Body of pancreas (tissue), 4 donors: ENCODE measurements around the gene PMM2.

Source experiments
- POLR2A ChIP-seq, 3 donors: fragments of 450-650 bp; IDR thresholded peaks; one replicate each; pipeline ENCODE4 v1.6.1; 2016; ENCODE audit warnings: antibody characterized with exemption in 3 of 3, mild to moderate bottlenecking in 2 of 3
- TF ChIP-seq, protein P1 (sequence below), 7 experiments: fragments of 450-650 bp in 4 of 7; fragments of 200-600 bp in 3 of 7; sonication (generic) in 3 of 7; IDR thresholded peaks; one replicate each; pipeline ENCODE4 v1.5.1; 2016 to 2019; ENCODE audit warnings: antibody characterized with exemption in 7 of 7

- TF ChIP-seq, protein P1, sequence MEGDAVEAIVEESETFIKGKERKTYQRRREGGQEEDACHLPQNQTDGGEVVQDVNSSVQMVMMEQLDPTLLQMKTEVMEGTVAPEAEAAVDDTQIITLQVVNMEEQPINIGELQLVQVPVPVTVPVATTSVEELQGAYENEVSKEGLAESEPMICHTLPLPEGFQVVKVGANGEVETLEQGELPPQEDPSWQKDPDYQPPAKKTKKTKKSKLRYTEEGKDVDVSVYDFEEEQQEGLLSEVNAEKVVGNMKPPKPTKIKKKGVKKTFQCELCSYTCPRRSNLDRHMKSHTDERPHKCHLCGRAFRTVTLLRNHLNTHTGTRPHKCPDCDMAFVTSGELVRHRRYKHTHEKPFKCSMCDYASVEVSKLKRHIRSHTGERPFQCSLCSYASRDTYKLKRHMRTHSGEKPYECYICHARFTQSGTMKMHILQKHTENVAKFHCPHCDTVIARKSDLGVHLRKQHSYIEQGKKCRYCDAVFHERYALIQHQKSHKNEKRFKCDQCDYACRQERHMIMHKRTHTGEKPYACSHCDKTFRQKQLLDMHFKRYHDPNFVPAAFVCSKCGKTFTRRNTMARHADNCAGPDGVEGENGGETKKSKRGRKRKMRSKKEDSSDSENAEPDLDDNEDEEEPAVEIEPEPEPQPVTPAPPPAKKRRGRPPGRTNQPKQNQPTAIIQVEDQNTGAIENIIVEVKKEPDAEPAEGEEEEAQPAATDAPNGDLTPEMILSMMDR (IDR thresholded peaks at IDR 0.05), result no peak
- TF ChIP-seq POLR2A (IDR thresholded peaks at IDR 0.05), result no peak
Observed at GRCh38 chr16:8812162-8812843, 14.7 kb downstream of the PMM2 start.
